ENCODE results near the gene CYB561.

Gene CYB561

DNA sequence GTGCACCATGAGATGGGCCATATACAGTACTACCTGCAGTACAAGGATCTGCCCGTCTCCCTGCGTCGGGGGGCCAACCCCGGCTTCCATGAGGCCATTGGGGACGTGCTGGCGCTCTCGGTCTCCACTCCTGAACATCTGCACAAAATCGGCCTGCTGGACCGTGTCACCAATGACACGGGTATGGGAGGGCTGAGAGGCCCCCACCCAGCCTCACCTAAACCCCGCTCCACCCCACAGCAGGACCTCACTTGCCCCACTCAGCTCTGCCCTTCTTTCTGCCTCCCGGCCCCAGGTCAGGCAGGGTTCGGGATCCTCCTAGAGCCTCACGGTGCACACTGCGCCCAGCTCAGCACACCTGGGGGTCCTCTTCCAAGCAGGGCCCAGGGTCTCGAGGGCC is 36.4 kb upstream of the CYB561 start:
- Histone ChIP-seq H3K27me3 (peaks cover 0 to 52% of the 10 kb centered on the region in 2 donors), H3K4me1 (peaks cover 0 to 14% (median 5%) of the 10 kb centered on the region in 4 donors), H3K36me3 (no peaks in the 10 kb centered on the region), H3K27ac (no peak overlapping the region), H3K9me3 (no peaks in the 10 kb centered on the region), H3K4me3 (no peak overlapping the region)
- no peak for DNase-seq
- TF ChIP-seq, protein P1, sequence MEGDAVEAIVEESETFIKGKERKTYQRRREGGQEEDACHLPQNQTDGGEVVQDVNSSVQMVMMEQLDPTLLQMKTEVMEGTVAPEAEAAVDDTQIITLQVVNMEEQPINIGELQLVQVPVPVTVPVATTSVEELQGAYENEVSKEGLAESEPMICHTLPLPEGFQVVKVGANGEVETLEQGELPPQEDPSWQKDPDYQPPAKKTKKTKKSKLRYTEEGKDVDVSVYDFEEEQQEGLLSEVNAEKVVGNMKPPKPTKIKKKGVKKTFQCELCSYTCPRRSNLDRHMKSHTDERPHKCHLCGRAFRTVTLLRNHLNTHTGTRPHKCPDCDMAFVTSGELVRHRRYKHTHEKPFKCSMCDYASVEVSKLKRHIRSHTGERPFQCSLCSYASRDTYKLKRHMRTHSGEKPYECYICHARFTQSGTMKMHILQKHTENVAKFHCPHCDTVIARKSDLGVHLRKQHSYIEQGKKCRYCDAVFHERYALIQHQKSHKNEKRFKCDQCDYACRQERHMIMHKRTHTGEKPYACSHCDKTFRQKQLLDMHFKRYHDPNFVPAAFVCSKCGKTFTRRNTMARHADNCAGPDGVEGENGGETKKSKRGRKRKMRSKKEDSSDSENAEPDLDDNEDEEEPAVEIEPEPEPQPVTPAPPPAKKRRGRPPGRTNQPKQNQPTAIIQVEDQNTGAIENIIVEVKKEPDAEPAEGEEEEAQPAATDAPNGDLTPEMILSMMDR (IDR thresholded peaks at IDR 0.05): no peak
- intact Hi-C loops (cut with DNase I; ENCODE audit: low total_unique reads): no loop called here

GRCh38 chr17:63481488-63481870 is 35.4 kb upstream of the CYB561 start:
- intact Hi-C loops (cut with DNase I; ENCODE audit: low total_unique reads): no loop called here
- Histone ChIP-seq H3K27ac (no peak overlapping the region), H3K36me3 (no peaks in the 10 kb centered on the region), H3K4me1 (peaks cover 0 to 24% (median 16%) of the 10 kb centered on the region in 4 donors), H3K9me3 (no peaks in the 10 kb centered on the region), H3K4me3 (no peak overlapping the region), H3K27me3 (peaks cover 2 to 62% of the 10 kb centered on the region in 2 donors)
- DNase-seq: no peak
- TF ChIP-seq, protein P1 (IDR thresholded peaks at IDR 0.05): no peak

DNA sequence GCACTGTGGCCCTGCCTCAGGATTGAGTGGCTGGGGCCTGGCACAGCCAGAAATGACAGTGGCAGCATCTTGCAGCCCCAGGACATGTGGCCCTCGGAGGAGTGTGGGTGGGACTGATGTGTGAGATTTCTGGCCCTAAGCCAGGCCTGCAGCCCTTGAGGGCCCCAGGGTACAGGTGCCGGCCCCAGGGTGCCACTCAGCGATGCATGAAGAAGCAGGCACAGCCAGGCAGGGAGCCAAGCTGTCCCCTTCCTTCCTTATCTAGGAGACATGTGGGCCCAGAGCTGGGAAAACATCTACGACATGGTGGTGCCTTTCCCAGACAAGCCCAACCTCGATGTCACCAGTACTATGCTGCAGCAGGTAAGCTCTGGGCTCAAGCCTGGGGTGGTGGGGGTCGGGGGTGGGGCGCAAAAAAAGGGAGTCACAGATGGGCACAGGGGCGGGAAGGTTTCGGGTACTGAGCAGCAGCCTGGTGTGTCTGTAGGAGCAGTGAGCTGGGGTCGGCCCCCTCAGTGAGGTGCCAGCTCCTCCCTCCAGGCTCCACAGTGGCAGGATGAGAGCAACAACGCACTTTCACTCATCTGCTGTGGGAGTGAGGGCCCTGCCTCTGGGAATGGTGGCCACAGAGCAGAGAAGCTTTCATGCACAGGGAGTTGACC is 34.9 kb upstream of the CYB561 start:
- Histone ChIP-seq H3K4me1 (peaks cover 0 to 29% (median 19%) of the 10 kb centered on the region in 4 donors), H3K9me3 (no peaks in the 10 kb centered on the region), H3K4me3 (no peak overlapping the region), H3K27me3 (peaks cover 4 to 68% of the 10 kb centered on the region in 2 donors), H3K27ac (no peak overlapping the region), H3K36me3 (no peaks in the 10 kb centered on the region)
- DNase-seq: no peak
- intact Hi-C loops (cut with DNase I; ENCODE audit: low total_unique reads): no loop called here
- TF ChIP-seq, protein P1 (IDR thresholded peaks at IDR 0.05): no peak

- no peak for DNase-seq
- H3K4me3 ChIP-seq: no peak overlapping the region
- H3K27ac ChIP-seq: no peak overlapping the region
- peaks cover 0 to 29% (median 19%) of the 10 kb centered on the region in 4 donors for H3K4me1 ChIP-seq
- H3K9me3 ChIP-seq: no peaks in the 10 kb centered on the region
- intact Hi-C loops (cut with DNase I; ENCODE audit: low total_unique reads): no loop called here
- H3K27me3 ChIP-seq: peaks cover 4 to 74% of the 10 kb centered on the region in 2 donors
- no peaks in the 10 kb centered on the region for H3K36me3 ChIP-seq
- TF ChIP-seq, protein P1 (IDR thresholded peaks at IDR 0.05): no peak
Observed at GRCh38 chr17:63480192-63480784, 34.2 kb upstream of the CYB561 start.

- H3K36me3 ChIP-seq: no peaks in the 10 kb centered on the region
- H3K27ac ChIP-seq: no peak overlapping the region
- TF ChIP-seq, protein P1 (IDR thresholded peaks at IDR 0.05): no peak
- peaks cover 0 to 33% (median 19%) of the 10 kb centered on the region in 4 donors for H3K4me1 ChIP-seq
- intact Hi-C loops (cut with DNase I; ENCODE audit: low total_unique reads): no loop called here
- no peaks in the 10 kb centered on the region for H3K9me3 ChIP-seq
- DNase-seq: no peak
- no peak overlapping the region for H3K4me3 ChIP-seq
- peaks cover 4 to 78% of the 10 kb centered on the region in 2 donors for H3K27me3 ChIP-seq
Observed at GRCh38 chr17:63479495-63480184, 33.5 kb upstream of the CYB561 start.

Data from tibial artery (tissue), 4 donors.